Measurements from ENCODE around the gene ACKR2.

Gene ACKR2

GRCh38 chr3:42853056-42853455, 43.8 kb downstream of the ACKR2 start:
- Histone ChIP-seq H2BK5ac (ENCODE audit: low read depth, low read length, poor library complexity) (no peak overlapping the region), H4K91ac (ENCODE audit: low read depth, low read length) (no peak overlapping the region), H3K4me2 (ENCODE audit: low read length) (no peak overlapping the region), H3K9me3 (ENCODE audit: insufficient read depth, low read depth, low read length) (no peaks in the 10 kb centered on the region), H4K12ac (ENCODE audit: low read depth, low read length) (no peak overlapping the region), H2BK12ac (ENCODE audit: low read length) (peak overlapping the region; percentile 38), H3K36me3 (ENCODE audit: control insufficient read depth in 1 of 2, insufficient read depth in 2 of 2, low read length in 2 of 2) (peaks cover 0 to 7% of the 10 kb centered on the region in 2 experiments), H3K14ac (ENCODE audit: low read length) (no peak overlapping the region), H4K8ac (ENCODE audit: low read depth, low read length) (no peak overlapping the region), H3K79me1 (ENCODE audit: low read length) (no peaks in the 10 kb centered on the region), H2BK120ac (ENCODE audit: insufficient read depth, low read length, poor library complexity) (no peak overlapping the region), H3K9ac (ENCODE audit: low read length) (no peak overlapping the region), H2AK5ac (ENCODE audit: low read length) (no peak overlapping the region), H3K4me1 (ENCODE audit: control insufficient read depth in 1 of 2, insufficient read depth in 2 of 2, low read length in 2 of 2) (peaks cover 5 to 9% of the 10 kb centered on the region in 2 experiments), H3K27me3 (ENCODE audit: insufficient read depth, low read length) (no peaks in the 10 kb centered on the region), H3K4me3 (ENCODE audit: low read depth, low read length) (no peak overlapping the region), H3K79me2 (ENCODE audit: control insufficient read depth, insufficient read depth, low read length, poor library complexity) (no peaks in the 10 kb centered on the region), H3K4ac (ENCODE audit: low read depth, low read length) (no peak overlapping the region), H3K27ac (ENCODE audit: low read depth, low read length) (peak overlapping the region; percentile 22), H3K23ac (ENCODE audit: low read length) (no peak overlapping the region), H3K18ac (ENCODE audit: low read length) (peak overlapping the region; percentile 50), H2AFZ (ENCODE audit: insufficient read depth, low read length, poor library complexity) (no peak overlapping the region)
- DNase-seq, result no peak
- no CpG with 5 or more reads among the region's 1 CpG for WGBS (ENCODE audit: extremely low coverage, insufficient coverage, insufficient read length)

- Histone ChIP-seq H3K18ac (ENCODE audit: low read length) (no peak overlapping the region), H2BK12ac (ENCODE audit: low read length) (peak overlapping the region; percentile 43), H3K4me2 (ENCODE audit: low read length) (no peak overlapping the region), H3K4me1 (ENCODE audit: control insufficient read depth in 1 of 2, insufficient read depth in 2 of 2, low read length in 2 of 2) (peaks cover 5 to 9% of the 10 kb centered on the region in 2 experiments), H3K9ac (ENCODE audit: low read length) (no peak overlapping the region), H3K14ac (ENCODE audit: low read length) (no peak overlapping the region), H3K27ac (ENCODE audit: low read depth, low read length) (no peak overlapping the region), H4K8ac (ENCODE audit: low read depth, low read length) (no peak overlapping the region), H2AK5ac (ENCODE audit: low read length) (no peak overlapping the region), H3K36me3 (ENCODE audit: control insufficient read depth in 1 of 2, insufficient read depth in 2 of 2, low read length in 2 of 2) (peaks cover 0 to 8% of the 10 kb centered on the region in 2 experiments), H4K12ac (ENCODE audit: low read depth, low read length) (no peak overlapping the region), H4K91ac (ENCODE audit: low read depth, low read length) (peak overlapping the region; percentile 16), H2BK5ac (ENCODE audit: low read depth, low read length, poor library complexity) (no peak overlapping the region), H3K4ac (ENCODE audit: low read depth, low read length) (no peak overlapping the region), H3K79me2 (ENCODE audit: control insufficient read depth, insufficient read depth, low read length, poor library complexity) (no peaks in the 10 kb centered on the region), H3K27me3 (ENCODE audit: insufficient read depth, low read length) (no peaks in the 10 kb centered on the region), H3K23ac (ENCODE audit: low read length) (no peak overlapping the region), H3K9me3 (ENCODE audit: insufficient read depth, low read depth, low read length) (no peaks in the 10 kb centered on the region), H2AFZ (ENCODE audit: insufficient read depth, low read length, poor library complexity) (no peak overlapping the region), H3K79me1 (ENCODE audit: low read length) (no peaks in the 10 kb centered on the region), H2BK120ac (ENCODE audit: insufficient read depth, low read length, poor library complexity) (no peak overlapping the region), H3K4me3 (ENCODE audit: low read depth, low read length) (no peak overlapping the region)
- WGBS (ENCODE audit: extremely low coverage, insufficient coverage, insufficient read length), result no CpG with 5 or more reads among the region's 4 CpGs
- DNase-seq, result no peak
These were observed 44.6 kb downstream of the ACKR2 start for GRCh38 chr3:42853739-42854302.

DNA sequence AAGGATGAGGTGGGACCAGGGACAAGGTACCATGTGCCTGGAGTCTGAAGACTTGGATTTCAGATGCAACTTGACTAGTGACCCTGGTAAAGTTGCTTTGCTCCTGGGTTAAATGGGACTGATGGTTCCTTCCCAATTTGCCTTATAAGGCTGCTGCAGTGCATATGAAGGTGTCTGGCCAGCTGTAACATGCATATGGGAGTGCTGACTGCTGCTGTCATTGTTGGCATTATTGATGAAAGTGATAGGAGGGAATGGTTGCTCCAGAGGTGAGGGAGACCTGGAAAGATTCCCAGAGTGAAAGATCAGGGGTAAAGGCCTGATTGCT, 45.9 kb downstream of the ACKR2 start:
- Histone ChIP-seq H4K12ac (ENCODE audit: low read depth, low read length) (no peak overlapping the region), H2AK5ac (ENCODE audit: low read length) (no peak overlapping the region), H3K79me2 (ENCODE audit: control insufficient read depth, insufficient read depth, low read length, poor library complexity) (no peaks in the 10 kb centered on the region), H2BK12ac (ENCODE audit: low read length) (no peak overlapping the region), H3K36me3 (ENCODE audit: control insufficient read depth in 1 of 2, insufficient read depth in 2 of 2, low read length in 2 of 2) (peaks cover 0 to 8% of the 10 kb centered on the region in 2 experiments), H3K4me3 (ENCODE audit: low read depth, low read length) (no peak overlapping the region), H4K91ac (ENCODE audit: low read depth, low read length) (no peak overlapping the region), H2BK120ac (ENCODE audit: insufficient read depth, low read length, poor library complexity) (no peak overlapping the region), H2AFZ (ENCODE audit: insufficient read depth, low read length, poor library complexity) (no peak overlapping the region), H3K4me1 (ENCODE audit: control insufficient read depth in 1 of 2, insufficient read depth in 2 of 2, low read length in 2 of 2) (peaks cover 5 to 9% of the 10 kb centered on the region in 2 experiments), H2BK5ac (ENCODE audit: low read depth, low read length, poor library complexity) (no peak overlapping the region), H4K8ac (ENCODE audit: low read depth, low read length) (no peak overlapping the region), H3K4me2 (ENCODE audit: low read length) (no peak overlapping the region), H3K27me3 (ENCODE audit: insufficient read depth, low read length) (no peaks in the 10 kb centered on the region), H3K14ac (ENCODE audit: low read length) (no peak overlapping the region), H3K18ac (ENCODE audit: low read length) (no peak overlapping the region), H3K9ac (ENCODE audit: low read length) (no peak overlapping the region), H3K4ac (ENCODE audit: low read depth, low read length) (no peak overlapping the region), H3K23ac (ENCODE audit: low read length) (no peak overlapping the region), H3K27ac (ENCODE audit: low read depth, low read length) (no peak overlapping the region), H3K9me3 (ENCODE audit: insufficient read depth, low read depth, low read length) (no peaks in the 10 kb centered on the region), H3K79me1 (ENCODE audit: low read length) (no peaks in the 10 kb centered on the region)
- DNase-seq, result no peak

GRCh38 chr3:42855547-42856380, 46.5 kb downstream of the ACKR2 start:
- no peaks in the 10 kb centered on the region for H3K79me1 ChIP-seq (ENCODE audit: low read length)
- H3K23ac ChIP-seq (ENCODE audit: low read length), result no peak overlapping the region
- no peak overlapping the region for H2BK5ac ChIP-seq (ENCODE audit: low read depth, low read length, poor library complexity)
- H2BK12ac ChIP-seq (ENCODE audit: low read length), result no peak overlapping the region
- no peak overlapping the region for H4K8ac ChIP-seq (ENCODE audit: low read depth, low read length)
- H3K27me3 ChIP-seq (ENCODE audit: insufficient read depth, low read length), result no peaks in the 10 kb centered on the region
- H3K9me3 ChIP-seq (ENCODE audit: insufficient read depth, low read depth, low read length), result no peaks in the 10 kb centered on the region
- no peak overlapping the region for H3K4me3 ChIP-seq (ENCODE audit: low read depth, low read length)
- H3K18ac ChIP-seq (ENCODE audit: low read length), result no peak overlapping the region
- no peak overlapping the region for H3K4ac ChIP-seq (ENCODE audit: low read depth, low read length)
- whole genome bisulfite sequencing (ENCODE audit: extremely low coverage, insufficient coverage, insufficient read length), result no CpG with 5 or more reads among the region's 4 CpGs
- no peak overlapping the region for H4K12ac ChIP-seq (ENCODE audit: low read depth, low read length)
- H2BK120ac ChIP-seq (ENCODE audit: insufficient read depth, low read length, poor library complexity), result no peak overlapping the region
- H3K4me2 ChIP-seq (ENCODE audit: low read length), result no peak overlapping the region
- H4K91ac ChIP-seq (ENCODE audit: low read depth, low read length), result no peak overlapping the region
- no peak for DNase-seq
- H2AFZ ChIP-seq (ENCODE audit: insufficient read depth, low read length, poor library complexity), result no peak overlapping the region
- peaks cover 0 to 8% of the 10 kb centered on the region in 2 experiments for H3K36me3 ChIP-seq (ENCODE audit: control insufficient read depth in 1 of 2, insufficient read depth in 2 of 2, low read length in 2 of 2)
- no peak overlapping the region for H3K9ac ChIP-seq (ENCODE audit: low read length)
- H2AK5ac ChIP-seq (ENCODE audit: low read length), result no peak overlapping the region
- H3K79me2 ChIP-seq (ENCODE audit: control insufficient read depth, insufficient read depth, low read length, poor library complexity), result no peaks in the 10 kb centered on the region
- H3K27ac ChIP-seq (ENCODE audit: low read depth, low read length), result no peak overlapping the region
- H3K14ac ChIP-seq (ENCODE audit: low read length), result no peak overlapping the region
- H3K4me1 ChIP-seq (ENCODE audit: control insufficient read depth in 1 of 2, insufficient read depth in 2 of 2, low read length in 2 of 2), result peaks cover 5 to 7% of the 10 kb centered on the region in 2 experiments
